ENCODE measurements around the gene NAE1.

The NAE1 gene

DNA sequence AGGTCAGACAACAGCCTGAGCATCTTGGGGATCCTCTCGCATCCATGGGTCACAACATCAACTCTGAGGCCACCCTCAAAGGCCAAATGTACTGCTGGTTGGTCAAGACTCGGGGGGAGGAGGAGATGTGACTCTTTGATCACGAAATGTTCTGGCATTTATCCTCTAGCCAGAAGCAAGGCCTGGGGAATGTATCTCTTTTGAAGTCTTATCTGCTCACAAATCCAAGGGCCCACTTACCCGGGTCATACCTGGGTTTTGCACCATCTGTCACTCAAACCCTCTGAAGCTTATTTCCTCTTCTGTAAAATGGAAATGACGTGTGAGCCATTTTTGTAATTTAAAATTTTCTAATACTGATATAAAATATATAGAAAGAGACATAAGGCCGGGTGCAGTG, 26.7 kb upstream of the NAE1 start:
- ATAC-seq (ENCODE audit: insufficient read depth, low read depth): no peak
- Histone ChIP-seq H3K36me3 (ENCODE audit: insufficient read depth, low read length) (no peaks in the 10 kb centered on the region), H4K20me1 (ENCODE audit: insufficient read depth, low read length) (no peaks in the 10 kb centered on the region), H2AFZ (ENCODE audit: low read depth, low read length) (no peak overlapping the region), H3K4me3 (ENCODE audit: low read depth in 1 of 2, low read length in 2 of 2) (no peak overlapping the region), H3K9ac (ENCODE audit: low read depth, low read length) (no peak overlapping the region), H3K4me2 (ENCODE audit: insufficient read depth, low read length) (no peak overlapping the region), H3K27me3 (ENCODE audit: insufficient read depth, low read length, poor library complexity) (no peaks in the 10 kb centered on the region), H3K79me2 (ENCODE audit: insufficient read depth, low read length) (no peaks in the 10 kb centered on the region), H3K4me1 (ENCODE audit: insufficient read depth, low read length) (no peaks in the 10 kb centered on the region), H3K27ac (ENCODE audit: low read length) (no peak overlapping the region), H3K9me3 (ENCODE audit: insufficient read depth, low read length, severe bottlenecking) (no peaks in the 10 kb centered on the region)
- DNase-seq: no peak
- TF ChIP-seq EZH2 (IDR thresholded peaks at IDR 0.05; ENCODE audit: borderline replicate concordance, low read depth, low read length, severe bottlenecking): no peak
- TF ChIP-seq, protein P1, sequence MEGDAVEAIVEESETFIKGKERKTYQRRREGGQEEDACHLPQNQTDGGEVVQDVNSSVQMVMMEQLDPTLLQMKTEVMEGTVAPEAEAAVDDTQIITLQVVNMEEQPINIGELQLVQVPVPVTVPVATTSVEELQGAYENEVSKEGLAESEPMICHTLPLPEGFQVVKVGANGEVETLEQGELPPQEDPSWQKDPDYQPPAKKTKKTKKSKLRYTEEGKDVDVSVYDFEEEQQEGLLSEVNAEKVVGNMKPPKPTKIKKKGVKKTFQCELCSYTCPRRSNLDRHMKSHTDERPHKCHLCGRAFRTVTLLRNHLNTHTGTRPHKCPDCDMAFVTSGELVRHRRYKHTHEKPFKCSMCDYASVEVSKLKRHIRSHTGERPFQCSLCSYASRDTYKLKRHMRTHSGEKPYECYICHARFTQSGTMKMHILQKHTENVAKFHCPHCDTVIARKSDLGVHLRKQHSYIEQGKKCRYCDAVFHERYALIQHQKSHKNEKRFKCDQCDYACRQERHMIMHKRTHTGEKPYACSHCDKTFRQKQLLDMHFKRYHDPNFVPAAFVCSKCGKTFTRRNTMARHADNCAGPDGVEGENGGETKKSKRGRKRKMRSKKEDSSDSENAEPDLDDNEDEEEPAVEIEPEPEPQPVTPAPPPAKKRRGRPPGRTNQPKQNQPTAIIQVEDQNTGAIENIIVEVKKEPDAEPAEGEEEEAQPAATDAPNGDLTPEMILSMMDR (IDR thresholded peaks at IDR 0.05; ENCODE audit: borderline replicate concordance, extremely low read depth, low read length, poor library complexity, severe bottlenecking): no peak

DNA sequence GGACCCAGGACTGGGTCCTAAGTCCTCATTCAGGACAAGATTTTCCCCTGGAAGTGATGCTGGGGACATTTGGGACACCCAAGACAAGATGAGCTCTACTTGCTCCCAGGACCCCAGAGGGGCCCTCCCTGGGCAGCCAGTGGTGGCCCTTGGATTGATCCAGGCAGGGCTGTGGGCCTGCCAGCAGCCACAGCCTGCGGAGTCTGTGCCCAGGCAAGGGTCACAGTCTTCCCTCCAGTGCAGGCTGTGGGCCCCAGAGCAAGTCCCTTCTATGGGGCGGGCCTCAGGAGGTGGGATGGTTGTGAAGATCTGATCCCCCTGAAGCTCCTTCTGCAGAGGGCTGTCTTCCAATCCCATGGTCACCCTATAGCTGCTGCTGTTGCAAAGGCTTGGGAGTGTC, 26.0 kb upstream of the NAE1 start:
- DNase-seq (no peak), ATAC-seq (ENCODE audit: insufficient read depth, low read depth) (no peak)
- H2AFZ ChIP-seq (ENCODE audit: low read depth, low read length): no peak overlapping the region
- H4K20me1 ChIP-seq (ENCODE audit: insufficient read depth, low read length): no peaks in the 10 kb centered on the region
- no peaks in the 10 kb centered on the region for H3K4me1 ChIP-seq (ENCODE audit: insufficient read depth, low read length)
- H3K36me3 ChIP-seq (ENCODE audit: insufficient read depth, low read length): no peaks in the 10 kb centered on the region
- H3K4me3 ChIP-seq (ENCODE audit: low read depth in 1 of 2, low read length in 2 of 2): no peak overlapping the region
- no peaks in the 10 kb centered on the region for H3K9me3 ChIP-seq (ENCODE audit: insufficient read depth, low read length, severe bottlenecking)
- H3K9ac ChIP-seq (ENCODE audit: low read depth, low read length): no peak overlapping the region
- H3K79me2 ChIP-seq (ENCODE audit: insufficient read depth, low read length): no peaks in the 10 kb centered on the region
- H3K27ac ChIP-seq (ENCODE audit: low read length): no peak overlapping the region
- TF ChIP-seq, protein P1 (IDR thresholded peaks at IDR 0.05; ENCODE audit: borderline replicate concordance, extremely low read depth, low read length, poor library complexity, severe bottlenecking): no peak
- TF ChIP-seq EZH2 (IDR thresholded peaks at IDR 0.05; ENCODE audit: borderline replicate concordance, low read depth, low read length, severe bottlenecking): no peak
- no peak overlapping the region for H3K4me2 ChIP-seq (ENCODE audit: insufficient read depth, low read length)
- H3K27me3 ChIP-seq (ENCODE audit: insufficient read depth, low read length, poor library complexity): no peaks in the 10 kb centered on the region

DNA sequence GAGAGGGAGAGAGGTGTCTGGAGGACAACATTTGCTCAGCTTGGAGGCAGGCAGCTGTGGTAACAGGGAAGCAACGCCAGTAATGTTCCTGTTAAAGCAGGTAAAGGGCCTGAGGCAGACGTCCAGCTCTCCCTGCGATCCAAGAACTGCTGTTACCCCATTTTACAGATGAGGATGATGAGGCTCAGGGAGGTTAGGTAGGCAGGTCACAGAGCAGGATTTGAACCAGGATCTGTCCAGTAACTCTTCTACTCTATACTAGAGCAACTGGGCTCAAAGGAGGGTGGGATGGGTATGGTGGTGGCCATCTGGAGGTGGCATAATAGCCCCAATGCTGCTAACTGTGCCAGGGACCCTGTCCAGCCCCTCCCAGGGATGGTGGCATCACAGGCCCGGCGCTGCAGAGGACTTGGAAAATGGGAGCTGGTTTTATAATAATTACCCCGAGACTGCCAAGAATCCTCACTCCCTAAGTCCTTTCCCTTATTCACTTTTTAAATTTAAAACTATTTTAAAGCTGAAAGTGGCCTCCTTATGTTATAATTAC, 25.5 kb upstream of the NAE1 start:
- H3K4me3 ChIP-seq (ENCODE audit: low read depth in 1 of 2, low read length in 2 of 2): no peak overlapping the region
- no peaks in the 10 kb centered on the region for H3K9me3 ChIP-seq (ENCODE audit: insufficient read depth, low read length, severe bottlenecking)
- TF ChIP-seq, protein P1 (IDR thresholded peaks at IDR 0.05; ENCODE audit: borderline replicate concordance, extremely low read depth, low read length, poor library complexity, severe bottlenecking): no peak
- no peak for TF ChIP-seq EZH2 (IDR thresholded peaks at IDR 0.05; ENCODE audit: borderline replicate concordance, low read depth, low read length, severe bottlenecking)
- no peaks in the 10 kb centered on the region for H3K79me2 ChIP-seq (ENCODE audit: insufficient read depth, low read length)
- no peaks in the 10 kb centered on the region for H3K4me1 ChIP-seq (ENCODE audit: insufficient read depth, low read length)
- H4K20me1 ChIP-seq (ENCODE audit: insufficient read depth, low read length): no peaks in the 10 kb centered on the region
- H3K4me2 ChIP-seq (ENCODE audit: insufficient read depth, low read length): no peak overlapping the region
- ATAC-seq (ENCODE audit: insufficient read depth, low read depth): no peak
- no peak for DNase-seq
- H2AFZ ChIP-seq (ENCODE audit: low read depth, low read length): no peak overlapping the region
- H3K27ac ChIP-seq (ENCODE audit: low read length): no peak overlapping the region
- H3K9ac ChIP-seq (ENCODE audit: low read depth, low read length): no peak overlapping the region
- no peaks in the 10 kb centered on the region for H3K27me3 ChIP-seq (ENCODE audit: insufficient read depth, low read length, poor library complexity)
- no peaks in the 10 kb centered on the region for H3K36me3 ChIP-seq (ENCODE audit: insufficient read depth, low read length)
